KMS-11 (cell line): ENCODE data around the gene MCF2L.

ENCODE experiments used
- H2AFZ ChIP-seq: fragments of 200-600 bp; sonication (generic); 2 replicates; pipeline ENCODE4 v1.6.1; 2016; ENCODE audit warnings: antibody characterized with exemption, mixed run types, low read depth
- H3K27ac ChIP-seq: fragments of 200-600 bp; sonication (generic); 2 replicates; pipeline ENCODE4 v1.6.1; 2016; ENCODE audit warnings: mild to moderate bottlenecking, mixed run types
- H3K27me3 ChIP-seq: fragments of 200-600 bp; sonication (generic); 2 replicates; pipeline ENCODE4 v1.6.1; 2017; ENCODE audit warnings: mild to moderate bottlenecking, low read depth, mixed run types, moderate library complexity; ENCODE audit not compliant: insufficient read depth
- H3K36me3 ChIP-seq: fragments of 200-600 bp; sonication (generic); 2 replicates; pipeline ENCODE4 v1.6.1; 2017; ENCODE audit warnings: mild to moderate bottlenecking, mixed run types; ENCODE audit not compliant: insufficient read depth
- H3K4me1 ChIP-seq: fragments of 200-600 bp; sonication (generic); 2 replicates; pipeline ENCODE4 v1.6.1; 2016; ENCODE audit warnings: mild to moderate bottlenecking, low read depth, mixed run types; ENCODE audit not compliant: poor library complexity, severe bottlenecking
- H3K4me2 ChIP-seq: fragments of 200-600 bp; sonication (generic); 2 replicates; pipeline ENCODE4 v1.7.0; 2016; ENCODE audit warnings: mild to moderate bottlenecking, mixed run types
- H3K4me3 ChIP-seq: fragments of 200-600 bp; sonication (generic); IDR thresholded peaks from 2 replicates; pipeline ENCODE4 v1.6.1; 2017; ENCODE audit warnings: low read depth, low read length, mixed read lengths; ENCODE audit not compliant: insufficient read depth
- H3K79me2 ChIP-seq: fragments of 200-600 bp; sonication (generic); 2 replicates; pipeline ENCODE4 v1.6.1; 2016; ENCODE audit warnings: low read depth, mixed run types; ENCODE audit not compliant: insufficient read depth
- H3K9ac ChIP-seq: fragments of 200-600 bp; sonication (generic); 2 replicates; pipeline ENCODE4 v1.6.1; 2016; ENCODE audit warnings: mild to moderate bottlenecking, mixed run types
- H4K20me1 ChIP-seq: fragments of 200-600 bp; sonication (generic); 2 replicates; pipeline ENCODE4 v1.6.1; 2016; ENCODE audit warnings: mild to moderate bottlenecking, mixed run types; ENCODE audit not compliant: insufficient read depth
- CTCF ChIP-seq: fragments of 200-600 bp; sonication (generic); conservative IDR thresholded peaks from 2 replicates; pipeline ENCODE4 v1.6.1; 2017; ENCODE audit warnings: low read depth, mild to moderate bottlenecking, antibody characterized with exemption, low read length, moderate library complexity, mixed read lengths

MCF2L gene

GRCh38 chr13:113080361-113080831 lies 111.4 kb downstream of the MCF2L start:
- Histone ChIP-seq H3K4me2 (no peak overlapping the region), H3K79me2 (no peaks in the 10 kb centered on the region), H3K4me3 (no peak overlapping the region), H2AFZ (no peak overlapping the region), H4K20me1 (no peaks in the 10 kb centered on the region), H3K27me3 (no peaks in the 10 kb centered on the region), H3K4me1 (no peaks in the 10 kb centered on the region), H3K9ac (no peak overlapping the region), H3K27ac (no peak overlapping the region), H3K36me3 (no peaks in the 10 kb centered on the region)
- TF ChIP-seq CTCF = no peak

DNA sequence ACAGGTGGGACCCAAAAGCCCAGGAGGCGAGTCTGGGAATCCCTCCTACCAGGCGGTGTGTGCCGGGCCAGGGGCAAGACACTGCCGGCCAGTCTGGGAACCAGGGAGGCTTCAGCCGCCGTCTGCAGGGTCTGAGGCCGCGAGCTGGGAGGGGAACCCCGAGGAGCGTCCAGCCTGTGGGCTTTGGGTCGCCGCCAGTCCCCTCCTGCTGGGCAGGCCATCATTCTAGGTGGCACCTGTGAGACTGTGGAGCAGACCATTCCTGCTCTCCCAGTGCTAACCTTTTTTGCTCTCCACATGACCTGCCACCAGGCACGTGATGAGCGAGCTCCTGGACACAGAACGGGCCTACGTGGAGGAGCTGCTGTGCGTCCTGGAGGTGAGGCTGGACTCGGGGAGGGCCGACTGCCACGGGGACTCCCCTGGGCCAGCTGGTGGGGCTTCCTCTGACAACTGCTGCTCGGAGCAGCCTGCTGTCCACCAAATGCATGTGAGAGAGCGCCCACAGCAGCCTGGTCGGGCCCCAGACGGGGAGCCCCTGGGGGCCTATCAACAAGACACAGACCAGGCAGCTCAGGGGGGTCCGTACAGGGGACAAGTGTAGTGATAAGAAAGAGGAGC lies 112.0 kb downstream of the MCF2L start:
- Histone ChIP-seq H3K79me2 (no peaks in the 10 kb centered on the region), H3K4me2 (no peak overlapping the region), H3K4me3 (no peak overlapping the region), H3K27me3 (no peaks in the 10 kb centered on the region), H3K27ac (no peak overlapping the region), H3K4me1 (no peaks in the 10 kb centered on the region), H3K9ac (no peak overlapping the region), H3K36me3 (no peaks in the 10 kb centered on the region), H2AFZ (no peak overlapping the region), H4K20me1 (no peaks in the 10 kb centered on the region)
- TF ChIP-seq CTCF = no peak

GRCh38 chr13:113082198-113083021 lies 113.4 kb downstream of the MCF2L start:
- no peak for TF ChIP-seq CTCF
- Histone ChIP-seq H4K20me1 (no peaks in the 10 kb centered on the region), H3K79me2 (no peaks in the 10 kb centered on the region), H3K36me3 (no peaks in the 10 kb centered on the region), H3K9ac (no peak overlapping the region), H3K4me1 (no peaks in the 10 kb centered on the region), H3K4me3 (no peak overlapping the region), H3K4me2 (no peak overlapping the region), H2AFZ (no peak overlapping the region), H3K27me3 (no peaks in the 10 kb centered on the region), H3K27ac (no peak overlapping the region)

- Histone ChIP-seq H3K4me1 (no peaks in the 10 kb centered on the region), H3K36me3 (no peaks in the 10 kb centered on the region), H3K4me3 (no peak overlapping the region), H3K79me2 (no peaks in the 10 kb centered on the region), H3K4me2 (no peak overlapping the region), H3K27ac (no peak overlapping the region), H3K27me3 (no peaks in the 10 kb centered on the region), H4K20me1 (no peaks in the 10 kb centered on the region), H2AFZ (no peak overlapping the region), H3K9ac (no peak overlapping the region)
- TF ChIP-seq CTCF = no peak
These were observed 114.0 kb downstream of the MCF2L start for GRCh38 chr13:113083022-113083373.
